Measurements from ENCODE around the gene RHEX.

RHEX gene

GRCh38 chr1:206114692-206115640 lies 62.0 kb downstream of the RHEX start:
- in situ Hi-C loops (cut with HindIII; ENCODE audit: low sequenced_read_pairs) = loop anchor here (5.0 kb wide), 2 partner anchors 83 to 138 kb away; no protein-coding TSS in a partner anchor

GRCh38 chr1:206115791-206116190 lies 62.8 kb downstream of the RHEX start:
- in situ Hi-C loops (cut with HindIII; ENCODE audit: low sequenced_read_pairs) = no loop called here

GRCh38 chr1:206116191-206116872 lies 63.4 kb downstream of the RHEX start:
- in situ Hi-C loops (cut with HindIII; ENCODE audit: low sequenced_read_pairs) = no loop called here

GRCh38 chr1:206116873-206117150 lies 63.8 kb downstream of the RHEX start:
- in situ Hi-C loops (cut with HindIII; ENCODE audit: low sequenced_read_pairs) = no loop called here

- in situ Hi-C loops (cut with HindIII; ENCODE audit: low sequenced_read_pairs) = no loop called here
Measured at GRCh38 chr1:206117151-206117948, 64.4 kb downstream of the RHEX start, which contains the start of gene AVPR1B. AVPR1B (minus strand) TSS chr1:206117388; CDS start chr1:206116890, 498 bp downstream.

- in situ Hi-C loops (cut with HindIII; ENCODE audit: low sequenced_read_pairs) = no loop called here
Measured at GRCh38 chr1:206120406-206120805, 67.4 kb downstream of the RHEX start.

- in situ Hi-C loops (cut with HindIII; ENCODE audit: low sequenced_read_pairs) = no loop called here
Measured at GRCh38 chr1:206121269-206121668, 68.3 kb downstream of the RHEX start.

- in situ Hi-C loops (cut with HindIII; ENCODE audit: low sequenced_read_pairs) = no loop called here
Measured at GRCh38 chr1:206122686-206123085, 69.7 kb downstream of the RHEX start.

- in situ Hi-C loops (cut with HindIII; ENCODE audit: low sequenced_read_pairs) = no loop called here
Measured at GRCh38 chr1:206125346-206125745, 72.4 kb downstream of the RHEX start.

GRCh38 chr1:206127336-206127735 lies 74.4 kb downstream of the RHEX start:
- in situ Hi-C loops (cut with HindIII; ENCODE audit: low sequenced_read_pairs) = no loop called here

GRCh38 chr1:206128196-206128595 lies 75.2 kb downstream of the RHEX start:
- in situ Hi-C loops (cut with HindIII; ENCODE audit: low sequenced_read_pairs) = no loop called here

GRCh38 chr1:206131037-206131436 lies 78.1 kb downstream of the RHEX start:
- in situ Hi-C loops (cut with HindIII; ENCODE audit: low sequenced_read_pairs) = no loop called here

- in situ Hi-C loops (cut with HindIII; ENCODE audit: low sequenced_read_pairs) = no loop called here
Measured at GRCh38 chr1:206133751-206134415, 80.9 kb downstream of the RHEX start.

- in situ Hi-C loops (cut with HindIII; ENCODE audit: low sequenced_read_pairs) = no loop called here
Measured at GRCh38 chr1:206135248-206135647, 82.3 kb downstream of the RHEX start.

- in situ Hi-C loops (cut with HindIII; ENCODE audit: low sequenced_read_pairs) = no loop called here
Measured at GRCh38 chr1:206136241-206136640, 83.3 kb downstream of the RHEX start.

GRCh38 chr1:206142011-206142410 lies 89.0 kb downstream of the RHEX start:
- in situ Hi-C loops (cut with HindIII; ENCODE audit: low sequenced_read_pairs) = no loop called here

GRCh38 chr1:206142770-206143169 lies 89.8 kb downstream of the RHEX start:
- in situ Hi-C loops (cut with HindIII; ENCODE audit: low sequenced_read_pairs) = no loop called here

- in situ Hi-C loops (cut with HindIII; ENCODE audit: low sequenced_read_pairs) = no loop called here
Measured at GRCh38 chr1:206143537-206144172, 90.7 kb downstream of the RHEX start.

GRCh38 chr1:206144605-206145004 lies 91.6 kb downstream of the RHEX start:
- in situ Hi-C loops (cut with HindIII; ENCODE audit: low sequenced_read_pairs) = no loop called here

GRCh38 chr1:206145771-206146290 lies 92.9 kb downstream of the RHEX start:
- in situ Hi-C loops (cut with HindIII; ENCODE audit: low sequenced_read_pairs) = no loop called here

Data from DLD1 (cell line).